Measurements from ENCODE around the gene EPS15. TPM values are rescaled to one million over a fixed set of nuclear protein-coding genes. Genes with fewer than 3 reads are reported as not detected.

Gene EPS15
- total and polyA plus RNA-seq, 2 of the 8 experiments (the other 6 are each of a cell fraction or from before 2014, with no cell fraction given): 15.9 to 57.2 TPM

DNA sequence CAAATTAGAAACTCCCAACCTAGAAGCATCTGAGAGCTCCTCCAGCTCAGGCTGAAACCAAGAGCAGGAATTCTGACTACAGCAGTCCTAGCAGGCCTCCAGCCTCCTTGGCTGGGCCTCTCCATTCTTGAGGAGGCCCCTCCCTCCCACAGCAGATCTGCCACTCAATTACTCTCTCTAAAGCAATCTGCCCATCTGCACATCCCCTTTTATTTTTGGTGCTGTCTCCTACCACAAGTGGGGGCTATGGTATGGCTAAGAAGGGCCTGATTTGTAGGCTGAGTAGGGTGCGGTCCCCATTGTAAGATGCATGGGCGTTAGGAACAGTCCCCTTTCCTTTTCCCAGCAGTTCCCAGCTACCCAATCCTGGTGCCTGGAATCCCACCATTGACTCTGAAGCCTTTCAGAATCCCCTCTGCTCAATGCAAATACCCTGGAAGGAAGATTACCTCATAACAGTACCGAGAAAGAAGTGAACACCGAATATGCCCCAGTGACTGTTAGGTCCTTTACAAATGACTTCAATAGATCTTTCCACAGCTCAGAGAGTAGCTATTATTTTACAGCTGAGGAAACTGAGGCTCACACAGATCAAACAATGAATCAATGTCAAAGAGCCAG is 177.1 kb downstream of the EPS15 start (continued):
- TF ChIP-seq, protein P1, sequence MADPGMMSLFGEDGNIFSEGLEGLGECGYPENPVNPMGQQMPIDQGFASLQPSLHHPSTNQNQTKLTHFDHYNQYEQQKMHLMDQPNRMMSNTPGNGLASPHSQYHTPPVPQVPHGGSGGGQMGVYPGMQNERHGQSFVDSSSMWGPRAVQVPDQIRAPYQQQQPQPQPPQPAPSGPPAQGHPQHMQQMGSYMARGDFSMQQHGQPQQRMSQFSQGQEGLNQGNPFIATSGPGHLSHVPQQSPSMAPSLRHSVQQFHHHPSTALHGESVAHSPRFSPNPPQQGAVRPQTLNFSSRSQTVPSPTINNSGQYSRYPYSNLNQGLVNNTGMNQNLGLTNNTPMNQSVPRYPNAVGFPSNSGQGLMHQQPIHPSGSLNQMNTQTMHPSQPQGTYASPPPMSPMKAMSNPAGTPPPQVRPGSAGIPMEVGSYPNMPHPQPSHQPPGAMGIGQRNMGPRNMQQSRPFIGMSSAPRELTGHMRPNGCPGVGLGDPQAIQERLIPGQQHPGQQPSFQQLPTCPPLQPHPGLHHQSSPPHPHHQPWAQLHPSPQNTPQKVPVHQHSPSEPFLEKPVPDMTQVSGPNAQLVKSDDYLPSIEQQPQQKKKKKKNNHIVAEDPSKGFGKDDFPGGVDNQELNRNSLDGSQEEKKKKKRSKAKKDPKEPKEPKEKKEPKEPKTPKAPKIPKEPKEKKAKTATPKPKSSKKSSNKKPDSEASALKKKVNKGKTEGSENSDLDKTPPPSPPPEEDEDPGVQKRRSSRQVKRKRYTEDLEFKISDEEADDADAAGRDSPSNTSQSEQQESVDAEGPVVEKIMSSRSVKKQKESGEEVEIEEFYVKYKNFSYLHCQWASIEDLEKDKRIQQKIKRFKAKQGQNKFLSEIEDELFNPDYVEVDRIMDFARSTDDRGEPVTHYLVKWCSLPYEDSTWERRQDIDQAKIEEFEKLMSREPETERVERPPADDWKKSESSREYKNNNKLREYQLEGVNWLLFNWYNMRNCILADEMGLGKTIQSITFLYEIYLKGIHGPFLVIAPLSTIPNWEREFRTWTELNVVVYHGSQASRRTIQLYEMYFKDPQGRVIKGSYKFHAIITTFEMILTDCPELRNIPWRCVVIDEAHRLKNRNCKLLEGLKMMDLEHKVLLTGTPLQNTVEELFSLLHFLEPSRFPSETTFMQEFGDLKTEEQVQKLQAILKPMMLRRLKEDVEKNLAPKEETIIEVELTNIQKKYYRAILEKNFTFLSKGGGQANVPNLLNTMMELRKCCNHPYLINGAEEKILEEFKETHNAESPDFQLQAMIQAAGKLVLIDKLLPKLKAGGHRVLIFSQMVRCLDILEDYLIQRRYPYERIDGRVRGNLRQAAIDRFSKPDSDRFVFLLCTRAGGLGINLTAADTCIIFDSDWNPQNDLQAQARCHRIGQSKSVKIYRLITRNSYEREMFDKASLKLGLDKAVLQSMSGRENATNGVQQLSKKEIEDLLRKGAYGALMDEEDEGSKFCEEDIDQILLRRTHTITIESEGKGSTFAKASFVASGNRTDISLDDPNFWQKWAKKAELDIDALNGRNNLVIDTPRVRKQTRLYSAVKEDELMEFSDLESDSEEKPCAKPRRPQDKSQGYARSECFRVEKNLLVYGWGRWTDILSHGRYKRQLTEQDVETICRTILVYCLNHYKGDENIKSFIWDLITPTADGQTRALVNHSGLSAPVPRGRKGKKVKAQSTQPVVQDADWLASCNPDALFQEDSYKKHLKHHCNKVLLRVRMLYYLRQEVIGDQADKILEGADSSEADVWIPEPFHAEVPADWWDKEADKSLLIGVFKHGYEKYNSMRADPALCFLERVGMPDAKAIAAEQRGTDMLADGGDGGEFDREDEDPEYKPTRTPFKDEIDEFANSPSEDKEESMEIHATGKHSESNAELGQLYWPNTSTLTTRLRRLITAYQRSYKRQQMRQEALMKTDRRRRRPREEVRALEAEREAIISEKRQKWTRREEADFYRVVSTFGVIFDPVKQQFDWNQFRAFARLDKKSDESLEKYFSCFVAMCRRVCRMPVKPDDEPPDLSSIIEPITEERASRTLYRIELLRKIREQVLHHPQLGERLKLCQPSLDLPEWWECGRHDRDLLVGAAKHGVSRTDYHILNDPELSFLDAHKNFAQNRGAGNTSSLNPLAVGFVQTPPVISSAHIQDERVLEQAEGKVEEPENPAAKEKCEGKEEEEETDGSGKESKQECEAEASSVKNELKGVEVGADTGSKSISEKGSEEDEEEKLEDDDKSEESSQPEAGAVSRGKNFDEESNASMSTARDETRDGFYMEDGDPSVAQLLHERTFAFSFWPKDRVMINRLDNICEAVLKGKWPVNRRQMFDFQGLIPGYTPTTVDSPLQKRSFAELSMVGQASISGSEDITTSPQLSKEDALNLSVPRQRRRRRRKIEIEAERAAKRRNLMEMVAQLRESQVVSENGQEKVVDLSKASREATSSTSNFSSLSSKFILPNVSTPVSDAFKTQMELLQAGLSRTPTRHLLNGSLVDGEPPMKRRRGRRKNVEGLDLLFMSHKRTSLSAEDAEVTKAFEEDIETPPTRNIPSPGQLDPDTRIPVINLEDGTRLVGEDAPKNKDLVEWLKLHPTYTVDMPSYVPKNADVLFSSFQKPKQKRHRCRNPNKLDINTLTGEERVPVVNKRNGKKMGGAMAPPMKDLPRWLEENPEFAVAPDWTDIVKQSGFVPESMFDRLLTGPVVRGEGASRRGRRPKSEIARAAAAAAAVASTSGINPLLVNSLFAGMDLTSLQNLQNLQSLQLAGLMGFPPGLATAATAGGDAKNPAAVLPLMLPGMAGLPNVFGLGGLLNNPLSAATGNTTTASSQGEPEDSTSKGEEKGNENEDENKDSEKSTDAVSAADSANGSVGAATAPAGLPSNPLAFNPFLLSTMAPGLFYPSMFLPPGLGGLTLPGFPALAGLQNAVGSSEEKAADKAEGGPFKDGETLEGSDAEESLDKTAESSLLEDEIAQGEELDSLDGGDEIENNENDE (IDR thresholded peaks at IDR 0.05; ENCODE audit: insufficient replicate concordance, low read length): no peak
- TF ChIP-seq RAD21 (IDR thresholded peaks at IDR 0.05 in 1 of 2, conservative IDR thresholded peaks at IDR 0.05 in 1 of 2; ENCODE audit: low read depth in 2 of 2, low read length in 2 of 2) (peak; percentile 29 to 49), CHD2 (IDR thresholded peaks at IDR 0.05; ENCODE audit: low read length) (no peak), NANOG (IDR thresholded peaks at IDR 0.05; ENCODE audit: insufficient read depth, low read depth, low read length, poor library complexity, severe bottlenecking) (no peak)
- TF ChIP-seq, protein P2, sequence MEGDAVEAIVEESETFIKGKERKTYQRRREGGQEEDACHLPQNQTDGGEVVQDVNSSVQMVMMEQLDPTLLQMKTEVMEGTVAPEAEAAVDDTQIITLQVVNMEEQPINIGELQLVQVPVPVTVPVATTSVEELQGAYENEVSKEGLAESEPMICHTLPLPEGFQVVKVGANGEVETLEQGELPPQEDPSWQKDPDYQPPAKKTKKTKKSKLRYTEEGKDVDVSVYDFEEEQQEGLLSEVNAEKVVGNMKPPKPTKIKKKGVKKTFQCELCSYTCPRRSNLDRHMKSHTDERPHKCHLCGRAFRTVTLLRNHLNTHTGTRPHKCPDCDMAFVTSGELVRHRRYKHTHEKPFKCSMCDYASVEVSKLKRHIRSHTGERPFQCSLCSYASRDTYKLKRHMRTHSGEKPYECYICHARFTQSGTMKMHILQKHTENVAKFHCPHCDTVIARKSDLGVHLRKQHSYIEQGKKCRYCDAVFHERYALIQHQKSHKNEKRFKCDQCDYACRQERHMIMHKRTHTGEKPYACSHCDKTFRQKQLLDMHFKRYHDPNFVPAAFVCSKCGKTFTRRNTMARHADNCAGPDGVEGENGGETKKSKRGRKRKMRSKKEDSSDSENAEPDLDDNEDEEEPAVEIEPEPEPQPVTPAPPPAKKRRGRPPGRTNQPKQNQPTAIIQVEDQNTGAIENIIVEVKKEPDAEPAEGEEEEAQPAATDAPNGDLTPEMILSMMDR (IDR thresholded peaks at IDR 0.05; ENCODE audit: control extremely low read depth in 1 of 3, insufficient read depth in 1 of 3, low read depth in 1 of 3, low read length in 3 of 3): peak in 1 of 3 experiments; percentile 12; a peak in 1 of 4 replicates

Measured in H1 (cell line).